KMS-11 (cell line): Measurements from ENCODE around the gene ARMH4.

Source experiments
- H2AFZ ChIP-seq: fragments of 200-600 bp; sonication (generic); 2 replicates; pipeline ENCODE4 v1.6.1; 2016; ENCODE audit warnings: antibody characterized with exemption, mixed run types, low read depth
- H3K27ac ChIP-seq: fragments of 200-600 bp; sonication (generic); 2 replicates; pipeline ENCODE4 v1.6.1; 2016; ENCODE audit warnings: mild to moderate bottlenecking, mixed run types
- H3K27me3 ChIP-seq: fragments of 200-600 bp; sonication (generic); 2 replicates; pipeline ENCODE4 v1.6.1; 2017; ENCODE audit warnings: mild to moderate bottlenecking, low read depth, mixed run types, moderate library complexity; ENCODE audit not compliant: insufficient read depth
- H3K36me3 ChIP-seq: fragments of 200-600 bp; sonication (generic); 2 replicates; pipeline ENCODE4 v1.6.1; 2017; ENCODE audit warnings: mild to moderate bottlenecking, mixed run types; ENCODE audit not compliant: insufficient read depth
- H3K4me1 ChIP-seq: fragments of 200-600 bp; sonication (generic); 2 replicates; pipeline ENCODE4 v1.6.1; 2016; ENCODE audit warnings: mild to moderate bottlenecking, low read depth, mixed run types; ENCODE audit not compliant: poor library complexity, severe bottlenecking
- H3K4me2 ChIP-seq: fragments of 200-600 bp; sonication (generic); 2 replicates; pipeline ENCODE4 v1.7.0; 2016; ENCODE audit warnings: mild to moderate bottlenecking, mixed run types
- H3K4me3 ChIP-seq: fragments of 200-600 bp; sonication (generic); IDR thresholded peaks from 2 replicates; pipeline ENCODE4 v1.6.1; 2017; ENCODE audit warnings: low read depth, low read length, mixed read lengths; ENCODE audit not compliant: insufficient read depth
- H3K79me2 ChIP-seq: fragments of 200-600 bp; sonication (generic); 2 replicates; pipeline ENCODE4 v1.6.1; 2016; ENCODE audit warnings: low read depth, mixed run types; ENCODE audit not compliant: insufficient read depth
- H3K9ac ChIP-seq: fragments of 200-600 bp; sonication (generic); 2 replicates; pipeline ENCODE4 v1.6.1; 2016; ENCODE audit warnings: mild to moderate bottlenecking, mixed run types
- H4K20me1 ChIP-seq: fragments of 200-600 bp; sonication (generic); 2 replicates; pipeline ENCODE4 v1.6.1; 2016; ENCODE audit warnings: mild to moderate bottlenecking, mixed run types; ENCODE audit not compliant: insufficient read depth
- TF ChIP-seq, protein P1 (sequence below): fragments of 200-600 bp; sonication (generic); conservative IDR thresholded peaks from 2 replicates; pipeline ENCODE4 v1.6.1; 2017; ENCODE audit warnings: low read depth, mild to moderate bottlenecking, antibody characterized with exemption, low read length, moderate library complexity, mixed read lengths

Gene ARMH4

DNA sequence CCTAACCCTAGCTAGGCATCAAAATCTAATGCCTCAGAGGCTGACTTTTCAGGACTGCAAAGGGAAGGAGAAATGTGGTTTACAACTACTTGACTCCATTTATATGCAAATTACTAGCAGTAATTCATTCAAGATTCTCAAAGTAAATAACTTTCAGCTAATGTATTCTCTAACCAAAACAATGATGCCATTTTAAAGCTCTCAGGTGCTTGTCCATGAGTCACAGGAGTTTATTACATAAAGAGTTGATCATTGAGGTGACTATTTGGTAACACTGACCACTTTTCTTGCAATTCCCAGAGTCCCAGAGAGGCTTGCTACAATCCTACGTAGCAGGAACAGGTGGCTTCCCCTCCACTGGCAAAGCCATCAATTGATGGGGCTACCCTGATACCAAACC is 177.1 kb downstream of the ARMH4 start:
- H3K27me3 ChIP-seq: no peaks in the 10 kb centered on the region
- H2AFZ ChIP-seq: no peak overlapping the region
- TF ChIP-seq, protein P1, sequence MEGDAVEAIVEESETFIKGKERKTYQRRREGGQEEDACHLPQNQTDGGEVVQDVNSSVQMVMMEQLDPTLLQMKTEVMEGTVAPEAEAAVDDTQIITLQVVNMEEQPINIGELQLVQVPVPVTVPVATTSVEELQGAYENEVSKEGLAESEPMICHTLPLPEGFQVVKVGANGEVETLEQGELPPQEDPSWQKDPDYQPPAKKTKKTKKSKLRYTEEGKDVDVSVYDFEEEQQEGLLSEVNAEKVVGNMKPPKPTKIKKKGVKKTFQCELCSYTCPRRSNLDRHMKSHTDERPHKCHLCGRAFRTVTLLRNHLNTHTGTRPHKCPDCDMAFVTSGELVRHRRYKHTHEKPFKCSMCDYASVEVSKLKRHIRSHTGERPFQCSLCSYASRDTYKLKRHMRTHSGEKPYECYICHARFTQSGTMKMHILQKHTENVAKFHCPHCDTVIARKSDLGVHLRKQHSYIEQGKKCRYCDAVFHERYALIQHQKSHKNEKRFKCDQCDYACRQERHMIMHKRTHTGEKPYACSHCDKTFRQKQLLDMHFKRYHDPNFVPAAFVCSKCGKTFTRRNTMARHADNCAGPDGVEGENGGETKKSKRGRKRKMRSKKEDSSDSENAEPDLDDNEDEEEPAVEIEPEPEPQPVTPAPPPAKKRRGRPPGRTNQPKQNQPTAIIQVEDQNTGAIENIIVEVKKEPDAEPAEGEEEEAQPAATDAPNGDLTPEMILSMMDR: no peak
- H3K4me2 ChIP-seq: no peak overlapping the region
- no peak overlapping the region for H3K9ac ChIP-seq
- H3K79me2 ChIP-seq: no peaks in the 10 kb centered on the region
- H3K4me3 ChIP-seq: no peak overlapping the region
- no peaks in the 10 kb centered on the region for H3K36me3 ChIP-seq
- H3K27ac ChIP-seq: no peak overlapping the region
- H3K4me1 ChIP-seq: no peaks in the 10 kb centered on the region
- no peaks in the 10 kb centered on the region for H4K20me1 ChIP-seq

DNA sequence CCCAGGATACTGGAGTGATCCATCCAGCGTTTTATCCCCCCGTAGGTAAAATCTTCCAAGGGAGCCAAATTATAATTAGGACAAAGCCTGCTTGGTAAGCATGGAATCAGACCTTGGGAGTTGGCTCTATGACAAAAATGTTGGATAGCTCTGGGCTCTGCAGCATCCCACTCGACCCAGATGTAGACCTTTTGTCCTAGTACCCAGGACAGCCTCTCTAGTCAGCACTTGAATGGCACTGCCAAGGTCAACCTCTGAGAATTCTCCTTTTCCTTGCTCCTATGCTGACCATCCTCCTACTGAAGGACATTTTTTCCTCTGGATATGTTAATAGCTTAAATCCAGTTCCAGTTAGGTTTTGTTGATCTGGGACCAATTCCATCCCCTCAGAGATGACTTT is 181.4 kb downstream of the ARMH4 start:
- Histone ChIP-seq H4K20me1 (no peaks in the 10 kb centered on the region), H3K4me1 (no peaks in the 10 kb centered on the region), H3K27me3 (no peaks in the 10 kb centered on the region), H3K27ac (no peak overlapping the region), H3K9ac (no peak overlapping the region), H3K4me2 (no peak overlapping the region), H3K36me3 (no peaks in the 10 kb centered on the region), H2AFZ (no peak overlapping the region), H3K79me2 (no peaks in the 10 kb centered on the region), H3K4me3 (no peak overlapping the region)
- TF ChIP-seq, protein P1: no peak

DNA sequence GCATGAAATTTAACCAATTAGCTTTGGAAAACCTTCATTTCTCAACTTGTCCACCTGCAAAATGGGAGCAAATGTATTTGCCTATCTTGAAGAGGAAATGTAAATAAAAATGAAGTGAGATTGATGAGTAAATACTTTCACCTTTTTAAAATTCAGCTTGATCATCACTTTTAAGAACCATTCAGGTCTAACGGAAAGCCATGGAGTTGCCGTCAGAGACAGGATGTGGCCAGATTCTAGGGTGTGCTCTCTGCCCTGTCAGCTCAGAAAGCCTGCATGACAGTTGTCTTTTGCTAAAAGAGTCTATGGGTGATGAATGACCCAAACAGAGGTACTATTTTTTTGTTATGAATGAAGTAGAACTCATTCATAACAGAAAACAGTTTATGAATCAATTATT is 181.8 kb downstream of the ARMH4 start:
- no peak overlapping the region for H3K27ac ChIP-seq
- H4K20me1 ChIP-seq: no peaks in the 10 kb centered on the region
- H3K27me3 ChIP-seq: no peaks in the 10 kb centered on the region
- H3K79me2 ChIP-seq: no peaks in the 10 kb centered on the region
- H2AFZ ChIP-seq: no peak overlapping the region
- no peak overlapping the region for H3K4me2 ChIP-seq
- H3K4me3 ChIP-seq: no peak overlapping the region
- H3K36me3 ChIP-seq: no peaks in the 10 kb centered on the region
- TF ChIP-seq, protein P1: no peak
- H3K9ac ChIP-seq: no peak overlapping the region
- H3K4me1 ChIP-seq: no peaks in the 10 kb centered on the region

DNA sequence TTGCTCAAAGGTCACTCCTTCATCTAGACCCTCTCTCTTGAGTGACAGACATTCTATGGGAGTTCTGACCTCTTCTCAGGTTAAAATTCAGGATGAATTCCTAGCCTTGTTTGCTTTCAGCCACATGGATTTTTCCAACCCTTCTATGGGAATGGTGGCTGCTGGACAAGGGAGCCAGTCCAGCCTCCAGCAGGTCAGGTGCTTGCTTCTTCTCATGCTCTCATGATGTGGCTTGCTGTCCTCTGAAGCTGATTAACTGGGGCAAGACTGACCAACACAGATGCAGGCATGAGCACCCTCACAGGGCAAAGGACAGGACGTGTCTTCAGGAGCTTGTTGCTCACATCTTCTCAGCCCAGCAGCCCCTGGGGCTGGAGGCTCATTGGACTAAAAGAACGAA is 188.9 kb downstream of the ARMH4 start:
- Histone ChIP-seq H3K4me1 (no peaks in the 10 kb centered on the region), H3K4me3 (no peak overlapping the region), H3K79me2 (no peaks in the 10 kb centered on the region), H3K4me2 (no peak overlapping the region), H4K20me1 (no peaks in the 10 kb centered on the region), H2AFZ (no peak overlapping the region), H3K27ac (no peak overlapping the region), H3K36me3 (no peaks in the 10 kb centered on the region), H3K27me3 (no peaks in the 10 kb centered on the region), H3K9ac (no peak overlapping the region)
- TF ChIP-seq, protein P1: no peak
